Ishikawa (cell line): ENCODE measurements around the gene ENPP1.

Source experiments
- CEBPB ChIP-seq: IDR thresholded peaks from 2 replicates; pipeline ENCODE4 v1.6.1; 2012
- CREB1 ChIP-seq: IDR thresholded peaks from 2 replicates; pipeline ENCODE4 v1.6.1; 2012; ENCODE audit warnings: low read depth
- EGR1 ChIP-seq: IDR thresholded peaks from 2 replicates; pipeline ENCODE4 v1.6.1; 2012
- EP300 ChIP-seq: IDR thresholded peaks from 2 replicates; pipeline ENCODE4 v1.6.1; 2012; ENCODE audit warnings: borderline replicate concordance
- FOXM1 ChIP-seq: IDR thresholded peaks from 2 replicates; pipeline ENCODE4 v1.6.1; 2012; ENCODE audit warnings: low read depth, borderline replicate concordance
- NFIC ChIP-seq: IDR thresholded peaks from 2 replicates; pipeline ENCODE4 v1.6.1; 2012
- RAD21 ChIP-seq: IDR thresholded peaks from 2 replicates; pipeline ENCODE4 v1.6.1; 2012; ENCODE audit warnings: low read depth
- TAF1 ChIP-seq: IDR thresholded peaks from 2 replicates; pipeline ENCODE4 v1.6.1; 2012; ENCODE audit warnings: low read depth, mild to moderate bottlenecking
- TCF12 ChIP-seq: IDR thresholded peaks from 2 replicates; pipeline ENCODE4 v1.6.1; 2012; ENCODE audit warnings: low read depth
- TEAD4 ChIP-seq: IDR thresholded peaks from 2 replicates; pipeline ENCODE4 v1.6.1; 2012
- YY1 ChIP-seq: IDR thresholded peaks from 2 replicates; pipeline ENCODE4 v1.6.1; 2012; ENCODE audit warnings: low read depth
- ZBTB7A ChIP-seq: IDR thresholded peaks from 2 replicates; pipeline ENCODE4 v1.6.1; 2012; ENCODE audit warnings: low read depth
- TF ChIP-seq, protein P1 (sequence below): IDR thresholded peaks from 2 replicates; pipeline ENCODE4 v1.6.1; 2012; ENCODE audit warnings: low read depth, mild to moderate bottlenecking
- TF ChIP-seq, protein P2 (sequence below): IDR thresholded peaks from 2 replicates; pipeline ENCODE4 v1.6.1; 2012
- TF ChIP-seq, protein P3 (sequence below): IDR thresholded peaks from 2 replicates; pipeline ENCODE4 v1.6.1; 2012

The ENPP1 gene

DNA sequence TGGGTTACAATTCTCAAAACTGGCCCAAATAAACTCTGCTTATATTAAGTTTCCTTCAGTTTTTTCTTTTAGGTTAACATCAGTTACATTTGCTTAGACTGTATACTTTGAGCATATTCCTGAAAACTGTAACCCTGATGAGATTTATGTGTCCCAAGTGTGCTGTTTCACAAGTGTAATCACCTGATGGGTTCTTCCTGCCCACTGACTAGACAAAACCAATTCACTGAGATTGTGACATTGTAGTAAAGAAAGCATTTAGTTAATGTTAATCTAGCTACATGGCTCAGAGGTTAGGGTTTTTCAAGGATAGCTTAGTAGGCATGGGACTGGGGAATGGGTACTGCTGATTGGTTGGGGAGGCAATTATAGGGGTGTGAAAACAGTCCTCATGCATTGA is 89.8 kb downstream of the ENPP1 start:
- no peak for TF ChIP-seq NFIC
- TF ChIP-seq, protein P1, sequence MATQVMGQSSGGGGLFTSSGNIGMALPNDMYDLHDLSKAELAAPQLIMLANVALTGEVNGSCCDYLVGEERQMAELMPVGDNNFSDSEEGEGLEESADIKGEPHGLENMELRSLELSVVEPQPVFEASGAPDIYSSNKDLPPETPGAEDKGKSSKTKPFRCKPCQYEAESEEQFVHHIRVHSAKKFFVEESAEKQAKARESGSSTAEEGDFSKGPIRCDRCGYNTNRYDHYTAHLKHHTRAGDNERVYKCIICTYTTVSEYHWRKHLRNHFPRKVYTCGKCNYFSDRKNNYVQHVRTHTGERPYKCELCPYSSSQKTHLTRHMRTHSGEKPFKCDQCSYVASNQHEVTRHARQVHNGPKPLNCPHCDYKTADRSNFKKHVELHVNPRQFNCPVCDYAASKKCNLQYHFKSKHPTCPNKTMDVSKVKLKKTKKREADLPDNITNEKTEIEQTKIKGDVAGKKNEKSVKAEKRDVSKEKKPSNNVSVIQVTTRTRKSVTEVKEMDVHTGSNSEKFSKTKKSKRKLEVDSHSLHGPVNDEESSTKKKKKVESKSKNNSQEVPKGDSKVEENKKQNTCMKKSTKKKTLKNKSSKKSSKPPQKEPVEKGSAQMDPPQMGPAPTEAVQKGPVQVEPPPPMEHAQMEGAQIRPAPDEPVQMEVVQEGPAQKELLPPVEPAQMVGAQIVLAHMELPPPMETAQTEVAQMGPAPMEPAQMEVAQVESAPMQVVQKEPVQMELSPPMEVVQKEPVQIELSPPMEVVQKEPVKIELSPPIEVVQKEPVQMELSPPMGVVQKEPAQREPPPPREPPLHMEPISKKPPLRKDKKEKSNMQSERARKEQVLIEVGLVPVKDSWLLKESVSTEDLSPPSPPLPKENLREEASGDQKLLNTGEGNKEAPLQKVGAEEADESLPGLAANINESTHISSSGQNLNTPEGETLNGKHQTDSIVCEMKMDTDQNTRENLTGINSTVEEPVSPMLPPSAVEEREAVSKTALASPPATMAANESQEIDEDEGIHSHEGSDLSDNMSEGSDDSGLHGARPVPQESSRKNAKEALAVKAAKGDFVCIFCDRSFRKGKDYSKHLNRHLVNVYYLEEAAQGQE: no peak
- TF ChIP-seq TEAD4: no peak
- no peak for TF ChIP-seq TCF12
- no peak for TF ChIP-seq ZBTB7A
- no peak for TF ChIP-seq YY1
- TF ChIP-seq, protein P2, sequence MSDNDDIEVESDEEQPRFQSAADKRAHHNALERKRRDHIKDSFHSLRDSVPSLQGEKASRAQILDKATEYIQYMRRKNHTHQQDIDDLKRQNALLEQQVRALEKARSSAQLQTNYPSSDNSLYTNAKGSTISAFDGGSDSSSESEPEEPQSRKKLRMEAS: no peak
- TF ChIP-seq, protein P3, sequence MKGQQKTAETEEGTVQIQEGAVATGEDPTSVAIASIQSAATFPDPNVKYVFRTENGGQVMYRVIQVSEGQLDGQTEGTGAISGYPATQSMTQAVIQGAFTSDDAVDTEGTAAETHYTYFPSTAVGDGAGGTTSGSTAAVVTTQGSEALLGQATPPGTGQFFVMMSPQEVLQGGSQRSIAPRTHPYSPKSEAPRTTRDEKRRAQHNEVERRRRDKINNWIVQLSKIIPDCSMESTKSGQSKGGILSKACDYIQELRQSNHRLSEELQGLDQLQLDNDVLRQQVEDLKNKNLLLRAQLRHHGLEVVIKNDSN: no peak
- no peak for TF ChIP-seq RAD21
- no peak for TF ChIP-seq EP300
- no peak for TF ChIP-seq FOXM1
- TF ChIP-seq EGR1: no peak
- TF ChIP-seq CEBPB: no peak
- no peak for TF ChIP-seq TAF1
- no peak for TF ChIP-seq CREB1

DNA sequence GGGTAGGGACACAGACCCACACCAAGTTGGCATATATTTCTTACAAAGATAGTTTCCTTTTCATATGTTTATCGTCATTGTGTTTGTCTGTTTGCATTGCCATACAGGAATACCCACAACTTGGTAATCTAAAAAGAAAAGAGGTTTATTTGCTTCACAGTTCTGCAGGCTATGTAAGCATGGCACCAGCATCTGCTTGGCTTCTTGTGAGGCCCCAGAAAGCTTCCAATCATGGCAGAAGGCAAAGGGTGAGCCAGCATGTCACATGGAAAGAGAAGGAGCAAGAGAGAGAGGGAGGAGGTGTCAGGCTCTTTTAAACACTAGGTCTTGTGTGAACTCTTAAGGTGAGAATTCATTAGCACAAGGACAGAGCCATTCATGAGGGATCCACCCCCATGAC is 90.9 kb downstream of the ENPP1 start:
- no peak for TF ChIP-seq NFIC

DNA sequence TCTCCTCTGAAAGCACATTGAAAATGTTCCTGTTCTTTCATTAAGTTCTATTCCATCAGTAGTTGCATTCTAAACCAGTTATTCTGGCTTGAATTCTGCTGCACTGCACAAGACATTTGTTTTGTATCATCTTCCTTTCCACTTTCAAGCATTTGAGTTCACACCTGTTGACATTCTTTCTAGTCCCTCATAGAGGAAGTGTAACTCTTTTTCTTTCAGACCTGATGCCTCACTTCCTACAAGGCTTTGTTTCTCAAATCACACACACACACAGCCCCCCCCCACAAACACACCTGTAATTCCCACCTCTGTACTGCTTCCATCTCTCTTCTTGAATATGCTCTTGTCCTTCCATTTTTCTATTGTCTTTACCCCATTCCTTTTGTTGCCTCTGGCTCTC is 92.4 kb downstream of the ENPP1 start:
- no peak for TF ChIP-seq CREB1
- TF ChIP-seq ZBTB7A: no peak
- no peak for TF ChIP-seq YY1
- TF ChIP-seq, protein P3: no peak
- TF ChIP-seq EGR1: no peak
- TF ChIP-seq EP300: no peak
- no peak for TF ChIP-seq RAD21
- no peak for TF ChIP-seq FOXM1
- TF ChIP-seq NFIC: no peak
- TF ChIP-seq, protein P2: no peak
- no peak for TF ChIP-seq TEAD4
- no peak for TF ChIP-seq TCF12
- TF ChIP-seq CEBPB: no peak
- no peak for TF ChIP-seq TAF1
- TF ChIP-seq, protein P1: no peak

DNA sequence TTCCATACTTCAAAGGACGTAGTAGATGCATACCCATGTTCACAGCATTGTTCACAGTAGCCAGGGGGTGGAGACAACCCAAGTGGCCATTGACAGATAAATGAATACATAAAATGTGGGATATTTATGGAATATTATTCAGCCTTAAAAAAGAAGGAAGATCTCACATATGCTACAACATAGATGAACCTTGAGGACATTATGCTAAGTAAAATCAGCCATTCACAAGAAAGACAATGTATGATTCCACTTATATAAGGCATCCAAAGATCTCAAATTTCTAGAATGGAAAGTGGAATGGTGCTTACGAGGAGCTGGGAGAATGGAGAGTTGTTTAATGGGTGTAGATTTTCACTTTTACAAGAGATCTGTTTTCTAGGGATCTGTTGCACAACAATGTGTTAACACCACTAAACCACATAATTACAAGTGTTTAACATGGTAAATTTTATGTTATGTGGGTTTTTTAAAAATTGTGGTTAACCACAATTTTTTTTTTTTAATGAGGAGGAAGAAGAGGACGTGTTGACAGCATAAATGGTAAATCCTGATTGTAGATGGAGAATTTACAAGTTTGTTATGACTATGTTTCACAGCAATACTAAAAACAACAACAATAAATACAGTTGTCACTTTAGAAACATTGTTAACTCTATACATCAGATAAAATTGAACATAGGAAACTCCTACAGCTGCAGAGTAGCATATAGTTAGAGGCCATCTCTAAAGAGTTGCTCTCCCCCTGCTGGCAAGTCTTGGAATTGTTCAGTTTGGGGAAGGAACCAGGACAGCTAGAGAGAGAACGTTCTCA is 101.8 kb downstream of the ENPP1 start:
- TF ChIP-seq CREB1: no peak
- no peak for TF ChIP-seq TEAD4
- TF ChIP-seq RAD21: peak; percentile 85

DNA sequence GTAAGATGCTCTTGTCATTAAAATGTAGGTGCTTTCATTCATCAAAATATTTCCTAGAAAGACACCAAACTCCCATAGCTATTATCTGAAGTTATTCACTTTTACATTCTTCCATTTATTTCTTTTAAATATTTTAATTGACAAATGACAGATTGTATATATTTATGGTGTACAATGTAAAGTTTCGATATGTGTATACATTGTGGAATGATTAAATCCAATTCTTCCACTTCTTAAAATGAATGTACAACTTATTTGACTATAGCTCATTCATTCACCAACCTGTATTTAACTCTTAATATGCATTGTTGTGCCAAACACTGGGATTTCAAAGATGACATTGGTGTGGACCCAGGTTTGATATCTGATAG is 102.4 kb downstream of the ENPP1 start:
- TF ChIP-seq, protein P2: no peak
- TF ChIP-seq, protein P1: no peak
- no peak for TF ChIP-seq TAF1
- TF ChIP-seq TEAD4: no peak
